Measurements from ENCODE around the gene TBX21. TPM values are rescaled to one million over a fixed set of nuclear protein-coding genes. Genes with fewer than 3 reads are reported as not detected.

TBX21 gene
- total RNA-seq, 2 experiments from 2014 or later, result 10.6 to 12.3 TPM

DNA sequence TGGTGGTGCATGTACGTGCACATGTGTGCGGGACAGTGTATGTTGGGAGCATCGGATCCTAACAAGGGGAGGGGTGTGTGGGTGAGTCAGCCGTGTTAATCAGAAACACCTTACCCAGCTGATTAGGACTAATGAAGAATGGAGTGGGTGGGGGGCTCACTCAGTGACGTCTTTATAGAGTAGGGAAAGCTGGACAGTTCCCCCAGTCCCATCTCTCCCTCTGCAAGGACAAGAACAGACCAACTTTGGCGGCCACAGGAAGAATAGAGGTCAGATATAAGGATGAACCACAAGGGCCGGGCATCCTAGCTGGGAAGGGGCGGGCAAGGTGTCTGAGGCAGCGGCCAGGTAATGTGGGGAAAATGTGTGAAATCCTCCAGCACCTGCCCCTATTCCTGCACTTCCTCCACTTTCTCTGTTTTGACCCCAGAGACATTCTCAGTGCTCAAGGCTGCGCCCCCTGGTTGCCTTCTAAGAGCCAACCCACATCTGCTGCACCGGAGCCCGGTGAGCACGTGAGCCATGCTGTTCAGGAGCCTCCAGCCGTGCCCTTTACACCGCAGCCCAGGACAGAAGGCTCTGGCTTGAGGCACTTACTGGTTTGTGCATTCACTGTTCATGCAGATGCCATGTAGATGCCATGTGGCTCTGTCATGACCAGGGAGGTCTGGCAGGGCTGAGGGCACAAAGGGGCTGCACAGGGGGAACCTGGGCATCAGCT is 18.9 kb upstream of the TBX21 start:
- Histone ChIP-seq H3K27ac (ENCODE audit: low read depth in 1 of 2, low read length in 2 of 2) (no peak overlapping the region), H3K27me3 (ENCODE audit: control insufficient read depth in 1 of 2, insufficient read depth in 2 of 2, low read length in 2 of 2) (no peaks in the 10 kb centered on the region), H3K36me3 (ENCODE audit: insufficient read depth, low read length) (peaks cover 7% of the 10 kb centered on the region), H3K4me3 (ENCODE audit: low read length) (no peak overlapping the region), H3K4me1 (ENCODE audit: insufficient read depth, low read length) (peaks cover 81% of the 10 kb centered on the region), H3K9me3 (ENCODE audit: control insufficient read depth in 1 of 2, insufficient read depth in 1 of 2, low read length in 2 of 2) (no peaks in the 10 kb centered on the region)
- TF ChIP-seq, protein P1, sequence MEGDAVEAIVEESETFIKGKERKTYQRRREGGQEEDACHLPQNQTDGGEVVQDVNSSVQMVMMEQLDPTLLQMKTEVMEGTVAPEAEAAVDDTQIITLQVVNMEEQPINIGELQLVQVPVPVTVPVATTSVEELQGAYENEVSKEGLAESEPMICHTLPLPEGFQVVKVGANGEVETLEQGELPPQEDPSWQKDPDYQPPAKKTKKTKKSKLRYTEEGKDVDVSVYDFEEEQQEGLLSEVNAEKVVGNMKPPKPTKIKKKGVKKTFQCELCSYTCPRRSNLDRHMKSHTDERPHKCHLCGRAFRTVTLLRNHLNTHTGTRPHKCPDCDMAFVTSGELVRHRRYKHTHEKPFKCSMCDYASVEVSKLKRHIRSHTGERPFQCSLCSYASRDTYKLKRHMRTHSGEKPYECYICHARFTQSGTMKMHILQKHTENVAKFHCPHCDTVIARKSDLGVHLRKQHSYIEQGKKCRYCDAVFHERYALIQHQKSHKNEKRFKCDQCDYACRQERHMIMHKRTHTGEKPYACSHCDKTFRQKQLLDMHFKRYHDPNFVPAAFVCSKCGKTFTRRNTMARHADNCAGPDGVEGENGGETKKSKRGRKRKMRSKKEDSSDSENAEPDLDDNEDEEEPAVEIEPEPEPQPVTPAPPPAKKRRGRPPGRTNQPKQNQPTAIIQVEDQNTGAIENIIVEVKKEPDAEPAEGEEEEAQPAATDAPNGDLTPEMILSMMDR (IDR thresholded peaks at IDR 0.05), result no peak
- Mint-ChIP-seq H3K36me3 (ENCODE audit: low read depth) (no peaks in the 10 kb centered on the region), H3K27me3 (no peaks in the 10 kb centered on the region), H3K27ac (no peak overlapping the region), H3K4me1 (ENCODE audit: low read depth) (peaks cover 46% of the 10 kb centered on the region), H3K9me3 (no peaks in the 10 kb centered on the region), H3K4me3 (no peak overlapping the region)
- intact Hi-C loops (cut with DNase I, micrococcal nuclease), result no loop called here
- POLR2A ChIA-PET, result no interaction called here
- CTCF ChIA-PET, result interaction anchor here (1.0 kb wide), 1 partner anchor 21 kb away, joined by 3 read pairs; no protein-coding TSS in a partner anchor
- ATAC-seq (ENCODE audit: poor library complexity) (no peak), DNase-seq (no peak)

DNA sequence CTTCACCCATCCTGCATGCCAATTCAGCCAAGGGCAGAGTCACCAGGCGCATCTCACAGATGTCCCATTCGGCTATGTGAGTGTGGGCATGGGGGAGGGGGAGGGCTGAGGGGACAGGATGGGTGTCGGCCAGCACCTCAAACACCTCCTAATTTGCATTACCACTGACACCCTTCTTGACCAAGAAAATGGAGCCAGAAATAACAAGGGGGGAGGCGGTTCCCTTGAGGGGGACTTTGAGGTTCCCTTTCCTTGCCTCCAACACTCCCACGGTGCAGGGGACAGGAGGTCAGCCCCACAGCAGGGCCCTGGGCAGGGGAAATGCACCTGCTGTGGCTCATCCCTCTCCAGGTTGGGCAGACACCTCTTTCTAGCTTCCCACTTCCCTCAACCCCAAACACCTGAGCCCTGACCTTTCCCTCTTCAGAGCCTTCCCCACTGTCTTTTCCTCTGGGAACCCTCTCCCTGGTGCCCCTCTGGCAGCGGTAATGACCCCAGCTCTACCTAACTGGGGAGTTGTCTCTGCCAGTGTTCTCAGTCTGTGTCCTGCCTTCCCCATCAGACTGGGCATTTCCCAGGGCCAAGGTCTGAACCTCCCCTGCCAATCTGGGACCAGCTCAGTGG is 18.2 kb upstream of the TBX21 start:
- H3K9me3 ChIP-seq (ENCODE audit: control insufficient read depth in 1 of 2, insufficient read depth in 1 of 2, low read length in 2 of 2), result no peaks in the 10 kb centered on the region
- no peak for ATAC-seq (ENCODE audit: poor library complexity)
- intact Hi-C loops (cut with DNase I, micrococcal nuclease), result no loop called here
- H3K27me3 Mint-ChIP-seq, result no peaks in the 10 kb centered on the region
- peak in 1 of 14 experiments; percentile 74 for DNase-seq
- H3K4me3 ChIP-seq (ENCODE audit: low read length), result no peak overlapping the region
- no peak overlapping the region for H3K27ac Mint-ChIP-seq
- H3K36me3 ChIP-seq (ENCODE audit: insufficient read depth, low read length), result peaks cover 7% of the 10 kb centered on the region
- no peaks in the 10 kb centered on the region for H3K36me3 Mint-ChIP-seq (ENCODE audit: low read depth)
- no peak overlapping the region for H3K4me3 Mint-ChIP-seq
- no peaks in the 10 kb centered on the region for H3K9me3 Mint-ChIP-seq
- TF ChIP-seq, protein P1 (IDR thresholded peaks at IDR 0.05), result no peak
- ChIA-PET CTCF (interaction anchor here (1.0 kb wide), 1 partner anchor 22 kb away, joined by 3 read pairs; no protein-coding TSS in a partner anchor), POLR2A (no interaction called here)
- H3K4me1 Mint-ChIP-seq (ENCODE audit: low read depth), result peaks cover 53% of the 10 kb centered on the region
- H3K27me3 ChIP-seq (ENCODE audit: control insufficient read depth in 1 of 2, insufficient read depth in 2 of 2, low read length in 2 of 2), result no peaks in the 10 kb centered on the region
- peaks cover 89% of the 10 kb centered on the region for H3K4me1 ChIP-seq (ENCODE audit: insufficient read depth, low read length)
- H3K27ac ChIP-seq (ENCODE audit: low read depth in 1 of 2, low read length in 2 of 2), result no peak overlapping the region

DNA sequence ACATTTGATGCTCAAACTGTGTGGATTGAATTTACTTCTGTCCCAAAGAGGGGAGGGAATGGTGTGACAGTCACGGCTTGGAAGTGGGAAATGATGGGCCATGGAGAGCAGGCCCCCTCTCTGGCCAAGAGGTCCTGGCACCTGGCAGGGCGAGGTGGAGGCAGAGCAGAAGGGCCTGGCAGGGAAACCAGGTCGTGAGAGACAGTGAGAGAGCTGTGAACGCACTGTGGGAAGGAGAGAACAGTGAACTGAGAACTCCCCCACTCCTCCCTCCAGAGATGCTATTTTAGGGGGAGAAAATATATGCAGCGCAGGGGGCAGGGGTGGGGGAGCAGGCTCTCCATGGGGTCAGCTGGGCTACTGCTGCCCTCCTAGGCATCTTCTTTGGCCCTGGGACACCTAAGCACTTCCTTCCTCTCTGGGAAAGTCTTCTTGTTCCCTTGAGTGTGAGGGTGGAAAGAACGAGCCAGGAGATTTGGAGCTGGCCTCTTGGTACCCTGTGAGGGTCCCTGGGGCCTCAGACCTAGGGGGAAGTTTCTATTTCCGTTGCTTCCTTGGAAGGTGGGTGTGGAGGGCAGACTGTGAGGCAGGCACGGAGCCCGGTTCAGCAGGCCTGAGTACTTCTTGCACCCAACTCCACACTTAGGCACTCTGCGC is 17.2 kb upstream of the TBX21 start:
- no peak overlapping the region for H3K4me3 ChIP-seq (ENCODE audit: low read length)
- TF ChIP-seq, protein P1 (IDR thresholded peaks at IDR 0.05), result no peak
- Mint-ChIP-seq H3K9me3 (no peaks in the 10 kb centered on the region), H3K4me1 (ENCODE audit: low read depth) (peaks cover 62% of the 10 kb centered on the region), H3K27me3 (peaks cover 8% of the 10 kb centered on the region), H3K27ac (no peak overlapping the region), H3K4me3 (no peak overlapping the region), H3K36me3 (ENCODE audit: low read depth) (no peaks in the 10 kb centered on the region)
- DNase-seq (no peak), ATAC-seq (ENCODE audit: poor library complexity) (no peak)
- no peaks in the 10 kb centered on the region for H3K9me3 ChIP-seq (ENCODE audit: control insufficient read depth in 1 of 2, insufficient read depth in 1 of 2, low read length in 2 of 2)
- POLR2A ChIA-PET, result no interaction called here
- intact Hi-C loops (cut with DNase I, micrococcal nuclease), result no loop called here
- H3K4me1 ChIP-seq (ENCODE audit: insufficient read depth, low read length), result peaks cover 98% of the 10 kb centered on the region
- no peaks in the 10 kb centered on the region for H3K27me3 ChIP-seq (ENCODE audit: control insufficient read depth in 1 of 2, insufficient read depth in 2 of 2, low read length in 2 of 2)
- H3K27ac ChIP-seq (ENCODE audit: low read depth in 1 of 2, low read length in 2 of 2), result no peak overlapping the region
- H3K36me3 ChIP-seq (ENCODE audit: insufficient read depth, low read length), result peaks cover 3% of the 10 kb centered on the region
- CTCF ChIA-PET, result no interaction called here

Data from CD4-positive, alpha-beta T cell (primary cell).